Caco-2 (cell line): Measurements from ENCODE around the gene RGS19. TPM values are rescaled to one million over a fixed set of nuclear protein-coding genes. Genes with fewer than 3 reads are reported as not detected.

Source experiments
- BruUV-seq: library from RNA; stranded (reverse); fragments of 400-500 nt; replicated peaks from 2 replicates; lab custom pipeline; 2021; lab: Mats Ljungman, UMichigan
- CTCF ChIA-PET: fragments of 300-600 bp; sonication (Branson Sonifier 250); formaldehyde crosslinking; loops from one replicate; lab custom pipeline; 2022; ENCODE audit warnings: antibody characterized with exemption; lab: Charles Lee
- POLR2A ChIA-PET: fragments of 300-600 bp; sonication (Branson Sonifier 250); formaldehyde crosslinking; loops from one replicate; lab custom pipeline; 2022; ENCODE audit warnings: antibody characterized with exemption; lab: Charles Lee
- DNase-seq, 2 experiments: peaks; one replicate each; pipeline versions ENCODE4 v3.0.0 to v3.0.0-alpha.2; 2020 to 2022
- H3K27me3 ChIP-seq: replicated peaks from 2 replicates; pipeline ENCODE4 v1.6.0; 2011; ENCODE audit warnings: low read length; ENCODE audit not compliant: control insufficient read depth, insufficient read depth
- H3K36me3 ChIP-seq: 2 replicates; pipeline ENCODE4 v1.5.1; 2011; ENCODE audit warnings: low read length; ENCODE audit not compliant: control insufficient read depth, insufficient read depth
- H3K4me1 ChIP-seq: fragments of 250-450 bp; sonication (Bioruptor Pico); 2 replicates; pipeline ENCODE4 v1.5.1; 2020; ENCODE audit warnings: mild to moderate bottlenecking
- H3K4me3 ChIP-seq: 2 replicates; pipeline ENCODE4 v1.5.1; 2011; ENCODE audit warnings: low read depth, mild to moderate bottlenecking, control low read depth, low read length
- H3K9me3 ChIP-seq: fragments of 250-450 bp; sonication (Bioruptor Pico); 2 replicates; pipeline ENCODE4 v1.5.1; 2020; ENCODE audit warnings: mild to moderate bottlenecking, moderate library complexity
- H3K27ac Mint-ChIP-seq: one replicate; pipeline ENCODE4 v1.8.0; 2022; ENCODE audit warnings: mixed read lengths; ENCODE audit not compliant: unreplicated experiment
- H3K27me3 Mint-ChIP-seq: one replicate; pipeline ENCODE4 v1.8.0; 2022; ENCODE audit warnings: mixed read lengths; ENCODE audit not compliant: insufficient read depth, unreplicated experiment
- H3K36me3 Mint-ChIP-seq: one replicate; pipeline ENCODE4 v1.8.0; 2022; ENCODE audit warnings: mild to moderate bottlenecking, mixed read lengths; ENCODE audit not compliant: insufficient read depth, unreplicated experiment
- H3K4me1 Mint-ChIP-seq: one replicate; pipeline ENCODE4 v1.8.0; 2022; ENCODE audit warnings: low read depth, mixed read lengths; ENCODE audit not compliant: unreplicated experiment
- H3K4me3 Mint-ChIP-seq: one replicate; pipeline ENCODE4 v1.8.0; 2022; ENCODE audit warnings: mild to moderate bottlenecking, moderate library complexity, mixed read lengths; ENCODE audit not compliant: unreplicated experiment
- H3K9me3 Mint-ChIP-seq: one replicate; pipeline ENCODE4 v1.8.0; 2022; ENCODE audit warnings: mixed read lengths; ENCODE audit not compliant: unreplicated experiment
- CTCF ChIP-seq, 2 experiments: fragments of 200-600 bp in 1 of 2; IDR thresholded peaks; 1 replicate in 1 of 2; 2 replicates in 1 of 2; pipeline versions ENCODE4 v1.5.1 to v1.8.0; 2011 to 2022; ENCODE audit warnings: antibody characterized with exemption in 1 of 2, control low read depth in 1 of 2, inconsistent platforms in 1 of 2, low read depth in 1 of 2, low read length in 1 of 2, mild to moderate bottlenecking in 1 of 2, moderate library complexity in 1 of 2; ENCODE audit not compliant: insufficient read depth in 1 of 2, severe bottlenecking in 1 of 2, unreplicated experiment in 1 of 2
- intact Hi-C: fragments of 100-400 bp; cut with micrococcal nuclease; formaldehyde crosslinking; loops from one replicate; pipeline ENCODE4 v1.10.0; 2022; ENCODE audit not compliant: unreplicated experiment
- total RNA-seq: library from RNA; stranded (reverse); gene quantifications from 2 replicates; pipeline ENCODE4 v1.2.3, GENCODE V29; 2022

The RGS19 gene
- total RNA-seq, 1 experiment from 2014 or later = 29.3 TPM

GRCh38 chr20:64078934-64079272 is 415 bp downstream of the RGS19 start:
- peak overlapping the region; percentile 88 for H3K4me3 Mint-ChIP-seq
- no peaks in the 10 kb centered on the region for H3K9me3 ChIP-seq
- peak overlapping the region; percentile 75 for H3K27ac Mint-ChIP-seq
- intact Hi-C loops = loop anchor here (2.0 kb wide), 1 partner anchor 16 kb away; the partner anchor contains the start of gene TCEA2
- TF ChIP-seq CTCF (IDR thresholded peaks at IDR 0.05; ENCODE audit: insufficient read depth in 1 of 2, low read depth in 1 of 2, low read length in 1 of 2, severe bottlenecking in 1 of 2, unreplicated experiment in 1 of 2) = no peak
- no peaks in the 10 kb centered on the region; the same call in 1 of the 2 replicates for H3K27me3 ChIP-seq
- H3K36me3 ChIP-seq = no peaks in the 10 kb centered on the region
- H3K4me1 Mint-ChIP-seq = peaks cover 17% of the 10 kb centered on the region
- POLR2A ChIA-PET = interaction anchor here (0.5 to 1.8 kb wide), 5 partner anchors 16 to 1285 kb away, joined by 3 to 10 read pairs (median 6); partner anchors contain the start of gene TCEA2
- peak overlapping the region; percentile 96 for H3K4me3 ChIP-seq
- no peaks in the 10 kb centered on the region for H3K27me3 Mint-ChIP-seq
- no peak for DNase-seq
- H3K36me3 Mint-ChIP-seq = no peaks in the 10 kb centered on the region
- BruUV-seq = TSS peak; percentile 41
- CTCF ChIA-PET = interaction anchor here (0.5 to 1.9 kb wide), 7 partner anchors 9 to 548 kb away, joined by 3 to 15 read pairs (median 5); partner anchors contain the start of gene TCEA2
- no peaks in the 10 kb centered on the region for H3K9me3 Mint-ChIP-seq
- H3K4me1 ChIP-seq = peaks cover 26% of the 10 kb centered on the region

- peaks cover 17% of the 10 kb centered on the region for H3K4me1 Mint-ChIP-seq
- BruUV-seq = no TSS peak
- DNase-seq = no peak
- no peak overlapping the region for H3K27ac Mint-ChIP-seq
- H3K36me3 ChIP-seq = no peaks in the 10 kb centered on the region
- H3K27me3 Mint-ChIP-seq = no peaks in the 10 kb centered on the region
- H3K36me3 Mint-ChIP-seq = no peaks in the 10 kb centered on the region
- peak overlapping the region; percentile 96; the same call in 1 of the 2 replicates for H3K4me3 ChIP-seq
- no peaks in the 10 kb centered on the region for H3K9me3 Mint-ChIP-seq
- intact Hi-C loops = loop anchor here (2.0 kb wide), 1 partner anchor 15 kb away; the partner anchor contains the start of gene TCEA2
- H3K4me1 ChIP-seq = peaks cover 20% of the 10 kb centered on the region
- no peaks in the 10 kb centered on the region; the same call in 1 of the 2 replicates for H3K27me3 ChIP-seq
- ChIA-PET CTCF (interaction anchor here (0.6 kb wide), 1 partner anchor 18 kb away, joined by 9 read pairs; no protein-coding TSS in a partner anchor), POLR2A (no interaction called here)
- no peak for TF ChIP-seq CTCF (IDR thresholded peaks at IDR 0.05; ENCODE audit: insufficient read depth in 1 of 2, low read depth in 1 of 2, low read length in 1 of 2, severe bottlenecking in 1 of 2, unreplicated experiment in 1 of 2)
- H3K9me3 ChIP-seq = no peaks in the 10 kb centered on the region
- peak overlapping the region; percentile 88 for H3K4me3 Mint-ChIP-seq
Measured at GRCh38 chr20:64077876-64078551, 1.3 kb downstream of the RGS19 start.

- CTCF ChIA-PET = interaction anchor here (1.0 kb wide), 1 partner anchor 42 kb away, joined by 3 read pairs; no protein-coding TSS in a partner anchor
- peaks cover 17% of the 10 kb centered on the region for H3K4me1 Mint-ChIP-seq
- intact Hi-C loops = no loop called here
- Histone ChIP-seq H3K36me3 (no peaks in the 10 kb centered on the region), H3K9me3 (no peaks in the 10 kb centered on the region), H3K4me1 (peaks cover 18% of the 10 kb centered on the region), H3K27me3 (no peaks in the 10 kb centered on the region; the same call in 1 of the 2 replicates), H3K4me3 (no peak overlapping the region)
- H3K4me3 Mint-ChIP-seq = no peak overlapping the region
- H3K27me3 Mint-ChIP-seq = no peaks in the 10 kb centered on the region
- H3K27ac Mint-ChIP-seq = no peak overlapping the region
- no peaks in the 10 kb centered on the region for H3K36me3 Mint-ChIP-seq
- DNase-seq = no peak
- TF ChIP-seq CTCF (IDR thresholded peaks at IDR 0.05; ENCODE audit: insufficient read depth in 1 of 2, low read depth in 1 of 2, low read length in 1 of 2, severe bottlenecking in 1 of 2, unreplicated experiment in 1 of 2) = no peak
- POLR2A ChIA-PET = no interaction called here
- no peaks in the 10 kb centered on the region for H3K9me3 Mint-ChIP-seq
- no TSS peak for BruUV-seq
Measured at GRCh38 chr20:64077541-64077875, 1.8 kb downstream of the RGS19 start.
